ENCODE data around the gene FMR1. TPM values are rescaled to one million over a fixed set of nuclear protein-coding genes. Genes with fewer than 3 reads are reported as not detected.

FMR1 gene
- total RNA-seq = 24.1 and 47.1 TPM in 2 replicates

GRCh38 chrX:147911192-147912022 is at the start of gene FMR1:
Gene FMR1, plus strand, starts transcription at chrX:147911919. Its CDS starts 261 bp downstream, at chrX:147912180.

GRCh38 chrX:147981038-147981752 is 69.5 kb downstream of the FMR1 start, which contains the start of gene FMR1NB:
Gene FMR1NB, plus strand, starts transcription at chrX:147981337. Its CDS starts 66 bp downstream, at chrX:147981403.

Other genes starting within 250 kb of the FMR1 start
- gene FMR1NB, start 69.4 kb downstream of the FMR1 start, total RNA-seq = not detected in 2 replicates